K562 (cell line): ENCODE measurements around the gene MYADML2. TPM values are rescaled to one million over a fixed set of nuclear protein-coding genes. Genes with fewer than 3 reads are reported as not detected.

Experiments used
- ATAC-seq: fragments of 200-7000 bp; cut with Tn5 transposase; 3 replicates; pipeline ENCODE4 v1.9.1; 2020; ENCODE audit warnings: moderate library complexity
- BruUV-seq: library from RNA; stranded (reverse); fragments of 400-500 nt; replicated peaks from 2 replicates; lab custom pipeline; 2021; lab: Mats Ljungman, UMichigan
- CTCF ChIA-PET: fragments of 300-600 bp; formaldehyde crosslinking; extraction: SDS; loops from one replicate; lab custom pipeline; 2021; ENCODE audit warnings: low intra/inter-chr PET ratio; lab: Yijun Ruan, JAX
- POLR2A ChIA-PET: fragments of 300-600, 350-650 bp; sonication (Branson Sonifier 250); formaldehyde crosslinking; extraction: SDS; loops from one replicate; lab custom pipeline; 2021; ENCODE audit warnings: antibody characterized with exemption, inconsistent platforms; lab: Yijun Ruan, JAX
- DNase-seq, 4 experiments: peaks; one replicate each; pipeline versions ENCODE4 v3.0.0 to v3.0.0-alpha.2; 2011 to 2018; ENCODE audit warnings: low spot score in 3 of 4, mixed read lengths in 3 of 4; ENCODE audit errors: extremely low read depth in 1 of 4
- FAIRE-seq: peaks from 2 replicates; lab custom pipeline; 2011; peaks lifted over from hg19 to GRCh38; lab: Jason Lieb, UNC
- H2AFZ ChIP-seq: 2 replicates; pipeline ENCODE4 v1.6.0; 2011; ENCODE audit warnings: low read depth, low read length, control low read depth, inconsistent platforms
- H3K27ac ChIP-seq: fragments of 200-600 bp; 3 replicates; pipeline ENCODE4 v1.8.0; 2011; ENCODE audit warnings: low read depth, mild to moderate bottlenecking, control low read depth, inconsistent platforms, low read length, moderate library complexity, mixed read lengths; ENCODE audit errors: extremely low read depth
- H3K27me3 ChIP-seq, 2 experiments: fragments of 300-600 bp in 1 of 2; 2 replicates in 1 of 2; 3 replicates in 1 of 2; pipeline versions ENCODE4 v1.6.0 to v1.8.0; 2011; ENCODE audit warnings: inconsistent platforms in 2 of 2, low read length in 2 of 2, mild to moderate bottlenecking in 1 of 2, mixed read lengths in 1 of 2, moderate library complexity in 1 of 2; ENCODE audit not compliant: control insufficient read depth in 2 of 2, insufficient read depth in 2 of 2
- H3K36me3 ChIP-seq: fragments of 300-600 bp; 3 replicates; pipeline ENCODE4 v1.8.0; 2011; ENCODE audit warnings: mild to moderate bottlenecking, low read length, inconsistent platforms; ENCODE audit not compliant: control insufficient read depth, insufficient read depth
- H3K4me1 ChIP-seq, 2 experiments: fragments of 200-600 bp in 1 of 2; replicated peaks in 1 of 2; 2 replicates in 1 of 2; 3 replicates in 1 of 2; pipeline versions ENCODE4 v1.5.1 to v1.8.0; 2011; ENCODE audit warnings: inconsistent platforms in 2 of 2, low read length in 2 of 2, mild to moderate bottlenecking in 1 of 2, mixed read lengths in 1 of 2, moderate library complexity in 1 of 2; ENCODE audit not compliant: control insufficient read depth in 2 of 2, insufficient read depth in 2 of 2
- H3K4me2 ChIP-seq: 2 replicates; pipeline ENCODE4 v1.6.1; 2011; ENCODE audit warnings: low read length, control low read depth, inconsistent platforms, mixed read lengths; ENCODE audit not compliant: insufficient read depth
- H3K4me3 ChIP-seq: fragments of 200-600 bp; sonication (generic), shearing (Covaris generic); 2 replicates; pipeline ENCODE4 v1.5.1; 2016; ENCODE audit warnings: control low read depth, inconsistent platforms
- H3K79me2 ChIP-seq: fragments of 200-600 bp; 3 replicates; pipeline ENCODE4 v1.8.0; 2011; ENCODE audit warnings: low read length, inconsistent platforms; ENCODE audit not compliant: control insufficient read depth, insufficient read depth
- H3K9ac ChIP-seq, 2 experiments: 2 replicates each; pipeline versions ENCODE4 v1.6.0 to v1.6.1; 2011; ENCODE audit warnings: low read depth in 2 of 2, low read length in 2 of 2, control low read depth in 1 of 2, inconsistent platforms in 1 of 2, mild to moderate bottlenecking in 1 of 2, mixed read lengths in 1 of 2; ENCODE audit not compliant: insufficient read depth in 1 of 2
- H3K9me1 ChIP-seq: one replicate; pipeline ENCODE4 v1.6.0; 2011; ENCODE audit warnings: inconsistent platforms, mild to moderate bottlenecking, low read length, moderate library complexity; ENCODE audit not compliant: control insufficient read depth, insufficient read depth
- H3K9me3 ChIP-seq: replicated peaks from 2 replicates; pipeline ENCODE4 v1.5.1; 2011; ENCODE audit warnings: low read depth, low read length, inconsistent platforms; ENCODE audit not compliant: control insufficient read depth, insufficient read depth
- H4K20me1 ChIP-seq: replicated peaks from 2 replicates; pipeline ENCODE4 v1.6.1; 2011; ENCODE audit warnings: low read length, inconsistent platforms, mixed read lengths; ENCODE audit not compliant: control insufficient read depth, insufficient read depth
- EP400 ChIP-seq: fragments of 450-650 bp; IDR thresholded peaks from 2 replicates; pipeline ENCODE4 v1.6.1; 2017; ENCODE audit warnings: antibody characterized with exemption, mild to moderate bottlenecking, moderate library complexity
- ETV6 ChIP-seq, 3 experiments: fragments of 150-350 bp in 1 of 3; sonication (generic) in 1 of 3; formaldehyde crosslinking in 1 of 3; IDR thresholded peaks; 2 replicates each; pipeline versions ENCODE4 v1.6.1 to v1.8.0; 2014 to 2022; ENCODE audit warnings: borderline replicate concordance in 2 of 3, low read depth in 2 of 3, antibody characterized with exemption in 1 of 3, low read length in 1 of 3, mild to moderate bottlenecking in 1 of 3, missing genetic modification reagents in 1 of 3
- FOXA3 ChIP-seq, 2 experiments: fragments of 450-650 bp in 1 of 2; sonication (generic) in 1 of 2; formaldehyde crosslinking; IDR thresholded peaks in 1 of 2; conservative IDR thresholded peaks in 1 of 2; 2 replicates each; pipeline versions ENCODE4 v1.4.0 to v1.8.0; 2020 to 2022; ENCODE audit warnings: mild to moderate bottlenecking in 2 of 2, missing genetic modification reagents in 1 of 2
- HIVEP1 ChIP-seq: fragments of 250-450 bp; sonication (Bioruptor Pico); IDR thresholded peaks from 2 replicates; pipeline ENCODE4 v1.4.0; 2020; ENCODE audit warnings: mild to moderate bottlenecking
- KDM5B ChIP-seq: fragments of 200-600 bp; sonication (generic); IDR thresholded peaks from 2 replicates; pipeline ENCODE4 v1.6.1; 2012; ENCODE audit warnings: low read depth, mild to moderate bottlenecking, moderate library complexity, low read length, control low read depth, inconsistent platforms; ENCODE audit not compliant: insufficient replicate concordance
- RBM22 ChIP-seq: fragments of 200-400 bp; formaldehyde crosslinking; IDR thresholded peaks from 2 replicates; pipeline ENCODE4 v1.6.1; 2018; ENCODE audit warnings: low read length, low read depth; ENCODE audit not compliant: poor library complexity, severe bottlenecking
- SMARCC2 ChIP-seq: fragments of 450-650 bp; IDR thresholded peaks from 2 replicates; pipeline ENCODE4 v1.6.1; 2017; ENCODE audit warnings: antibody characterized with exemption, moderate library complexity, mild to moderate bottlenecking, low read depth
- SREBF1 ChIP-seq: fragments of 150-350 bp; IDR thresholded peaks from 2 replicates; pipeline ENCODE4 v1.6.1; 2014; ENCODE audit warnings: antibody characterized with exemption, low read depth, low read length, borderline replicate concordance
- TRIM28 ChIP-seq: fragments of 450-650 bp; IDR thresholded peaks from 2 replicates; pipeline ENCODE4 v1.6.1; 2017
- ZFX ChIP-seq: sonication (generic); formaldehyde crosslinking; IDR thresholded peaks from 2 replicates; pipeline ENCODE4 v1.8.0; 2022; ENCODE audit warnings: mild to moderate bottlenecking, missing genetic modification reagents, moderate library complexity
- ZKSCAN1 ChIP-seq: fragments of 150-350 bp; IDR thresholded peaks from 2 replicates; pipeline ENCODE4 v1.6.1; 2016; ENCODE audit warnings: low read depth, low read length
- ZNF511 ChIP-seq: sonication (generic); formaldehyde crosslinking; IDR thresholded peaks from 2 replicates; pipeline ENCODE4 v1.8.0; 2022; ENCODE audit warnings: mild to moderate bottlenecking, missing genetic modification reagents
- ZNF740 ChIP-seq, 3 experiments: fragments of 200-800 bp in 1 of 3; sonication (Bioruptor generic) in 1 of 3; sonication (generic) in 1 of 3; formaldehyde crosslinking in 1 of 3; IDR thresholded peaks; 2 replicates each; pipeline versions ENCODE4 v1.6.1 to v1.8.0; 2016 to 2022; ENCODE audit warnings: mild to moderate bottlenecking in 2 of 3, missing compliant biosample characterization in 2 of 3, missing genetic modification characterization in 2 of 3, missing genetic modification reagents in 1 of 3
- WGBS: fragments of 100-300 bp; shearing (Covaris generic); methylation state at CpG from one replicate; pipeline ENCODE4 v1.1.6; 2016; ENCODE audit warnings: low coverage, mixed read lengths; ENCODE audit not compliant: insufficient coverage; ENCODE audit errors: missing lambda C conversion rate; 5-methylcytosine and 5-hydroxymethylcytosine counted together
- in situ Hi-C: fragments of 300-500 bp; cut with MboI; formaldehyde crosslinking; loops from 4 replicates; pipeline ENCODE4 v1.15.0; 2018; ENCODE audit warnings: inconsistent platforms, mixed read lengths
- intact Hi-C: fragments of 100-400 bp; cut with micrococcal nuclease; formaldehyde crosslinking; loops from 2 replicates; pipeline ENCODE4 v1.14.2; 2022
- polyA plus RNA-seq, 8 experiments: library from polyadenylated mRNA; depleted of rRNA in 4 of 8; stranded (reverse) in 5 of 8; unstranded in 3 of 8; fragments of >200 nt; fragmentation: Nextera tagmentation in 2 of 8; fragmentation: Illumina TruSeq in 1 of 8; extraction: Ambion mirVana in 2 of 8; extraction: Trizol in 1 of 8; gene quantifications; 2 replicates each; pipeline versions ENCODE4 v1.2.1 to v1.2.3, GENCODE V29; 2011 to 2014; ENCODE audit warnings: inconsistent platforms in 1 of 8, missing spikeins in 1 of 8
- total RNA-seq, 7 experiments: library from RNA; depleted of rRNA in 6 of 7; stranded (reverse); fragments of >200 nt in 6 of 7; fragmentation: Illumina TruSeq in 2 of 7; extraction: Trizol in 2 of 7; gene quantifications; 2 replicates each; pipeline versions ENCODE4 v1.2.1 to v1.2.3, GENCODE V29; 2011 to 2021; ENCODE audit warnings: low replicate concordance in 1 of 7
- TF ChIP-seq, protein P1 (sequence below): fragments of 250-450 bp; sonication (Bioruptor Pico); IDR thresholded peaks from 2 replicates; pipeline ENCODE4 v1.8.0; 2022; ENCODE audit warnings: inconsistent platforms

Gene MYADML2
- total and polyA plus RNA-seq, 9 of the 15 experiments (the other 6 are each of a cell fraction or from before 2014, with no cell fraction given), result not detected

- Histone ChIP-seq H3K36me3 (peaks cover 17% of the 10 kb centered on the region), H3K4me3 (peak overlapping the region; percentile 81), H3K4me1 (peaks cover 45 to 95% of the 10 kb centered on the region in 2 experiments), H3K79me2 (peaks cover 81% of the 10 kb centered on the region), H3K4me2 (peak overlapping the region; percentile 80), H3K9me3 (no peaks in the 10 kb centered on the region), H3K9ac (peak overlapping the region; percentile 92 to 93), H3K27me3 (no peaks in the 10 kb centered on the region), H4K20me1 (peaks cover 9% of the 10 kb centered on the region; the same call in 1 of the 2 replicates), H3K27ac (peak overlapping the region; percentile 98), H3K9me1 (peaks cover under 1% of the 10 kb centered on the region), H2AFZ (no peak overlapping the region)
- DNase-seq (no peak), ATAC-seq (no peak), FAIRE-seq (peak; percentile 69)
- intact Hi-C loops (no loop called here), in situ Hi-C loops (no loop called here)
- ChIA-PET CTCF (no interaction called here), POLR2A (interaction anchor here (0.5 to 4.8 kb wide), 17 partner anchors 9 to 417 kb away, joined by 3 to 32 read pairs (median 3); partner anchors contain the start of genes ACTG1, ARL16, HGS and MRPL12)
- WGBS, result 5% methylated on average over 7 of the region's 10 CpGs
- BruUV-seq, result no TSS peak
- TF ChIP-seq TRIM28 (no peak), HIVEP1 (no peak), ETV6 (IDR thresholded peaks at IDR 0.05; ENCODE audit: borderline replicate concordance in 1 of 2, low read depth in 2 of 2, low read length in 1 of 2) (no peak), ETV6 (CRISPR knock-in tag; IDR thresholded peaks at IDR 0.05; ENCODE audit: borderline replicate concordance) (no peak), FOXA3 (CRISPR knock-in tag; conservative IDR thresholded peaks at IDR 0.05 in 1 of 2, IDR thresholded peaks at IDR 0.05 in 1 of 2) (no peak), RBM22 (no peak), ZNF740 (CRISPR knock-in tag; IDR thresholded peaks at IDR 0.05) (peak; percentile 51; the same call in 1 of the 2 replicates), ZNF740 (tag; IDR thresholded peaks at IDR 0.05) (no peak), ZFX (CRISPR knock-in tag) (no peak), SREBF1 (no peak), ZNF511 (CRISPR knock-in tag) (peak; percentile 35; the same call in 1 of the 2 replicates), ZKSCAN1 (no peak), EP400 (no peak), KDM5B (no peak), SMARCC2 (no peak)
- TF ChIP-seq, protein P1, sequence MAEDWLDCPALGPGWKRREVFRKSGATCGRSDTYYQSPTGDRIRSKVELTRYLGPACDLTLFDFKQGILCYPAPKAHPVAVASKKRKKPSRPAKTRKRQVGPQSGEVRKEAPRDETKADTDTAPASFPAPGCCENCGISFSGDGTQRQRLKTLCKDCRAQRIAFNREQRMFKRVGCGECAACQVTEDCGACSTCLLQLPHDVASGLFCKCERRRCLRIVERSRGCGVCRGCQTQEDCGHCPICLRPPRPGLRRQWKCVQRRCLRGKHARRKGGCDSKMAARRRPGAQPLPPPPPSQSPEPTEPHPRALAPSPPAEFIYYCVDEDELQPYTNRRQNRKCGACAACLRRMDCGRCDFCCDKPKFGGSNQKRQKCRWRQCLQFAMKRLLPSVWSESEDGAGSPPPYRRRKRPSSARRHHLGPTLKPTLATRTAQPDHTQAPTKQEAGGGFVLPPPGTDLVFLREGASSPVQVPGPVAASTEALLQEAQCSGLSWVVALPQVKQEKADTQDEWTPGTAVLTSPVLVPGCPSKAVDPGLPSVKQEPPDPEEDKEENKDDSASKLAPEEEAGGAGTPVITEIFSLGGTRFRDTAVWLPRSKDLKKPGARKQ (CRISPR knock-in tag), result no peak
Measured at GRCh38 chr17:81925860-81926450, 21.1 kb downstream of the MYADML2 start.
